Body of pancreas (tissue), 4 donors: ENCODE data around the gene AFF2. TPM values are rescaled to one million over a fixed set of nuclear protein-coding genes. Genes with fewer than 3 reads are reported as not detected.

ENCODE experiments used
- ATAC-seq: fragments of 150-250 bp; one replicate; pipeline ENCODE4 v1.9.1; 2016
- DNase-seq, 4 donors: peaks; one replicate each; pipeline ENCODE4 v3.0.0-alpha.2; 2019
- H3K27ac ChIP-seq, 4 donors: fragments of 200-600 bp; sonication (generic); 1 replicate in 3 of 4; 2 replicates in 1 of 4; pipeline versions ENCODE4 v1.5.1 to v1.6.1; 2016 to 2019; ENCODE audit warnings: mild to moderate bottlenecking in 1 of 4, mixed read lengths in 1 of 4, moderate library complexity in 1 of 4
- H3K27me3 ChIP-seq, 2 donors: fragments of 200-600 bp; sonication (generic); one replicate each; pipeline ENCODE4 v1.6.0; 2016; ENCODE audit warnings: mild to moderate bottlenecking in 1 of 2
- H3K36me3 ChIP-seq, 2 donors: fragments of 200-600 bp; sonication (generic); replicated peaks in 1 of 2; 2 replicates each; pipeline ENCODE4 v1.5.1; 2016; ENCODE audit warnings: low read depth in 2 of 2; ENCODE audit not compliant: insufficient read depth in 1 of 2
- H3K4me1 ChIP-seq: fragments of 200-600 bp; sonication (generic); one replicate; pipeline ENCODE4 v1.6.0; 2016
- H3K4me3 ChIP-seq, 2 donors: fragments of 200-600 bp; sonication (generic); 1 replicate in 1 of 2; 2 replicates in 1 of 2; pipeline ENCODE4 v1.5.1; 2016 to 2019
- H3K9me3 ChIP-seq, 3 donors: fragments of 200-600 bp; sonication (generic); 1 replicate in 2 of 3; 2 replicates in 1 of 3; pipeline ENCODE4 v1.5.1; 2016
- POLR2A ChIP-seq, 3 donors: fragments of 450-650 bp; IDR thresholded peaks; one replicate each; pipeline ENCODE4 v1.6.1; 2016; ENCODE audit warnings: antibody characterized with exemption in 3 of 3, mild to moderate bottlenecking in 2 of 3
- WGBS, 2 donors: methylation state at CpG; one replicate each; pipeline ENCODE4 v1.1.5; 2017; 5-methylcytosine and 5-hydroxymethylcytosine counted together
- intact Hi-C: fragments of 100-400 bp; cut with DNase I; formaldehyde crosslinking; loops from one replicate; pipeline ENCODE4 v1.15.1; 2023
- total RNA-seq, 2 donors: library from RNA; depleted of rRNA; stranded (reverse); fragments of >200 nt; gene quantifications; one replicate each; pipeline ENCODE4 v1.1.0, GENCODE V29; 2016
- TF ChIP-seq, protein P1 (sequence below), 7 experiments: fragments of 450-650 bp in 4 of 7; fragments of 200-600 bp in 3 of 7; sonication (generic) in 3 of 7; IDR thresholded peaks; one replicate each; pipeline ENCODE4 v1.5.1; 2016 to 2019; ENCODE audit warnings: antibody characterized with exemption in 7 of 7

Gene AFF2
- total RNA-seq, 2 donors from 2014 or later: 0.99 to 2.1 TPM

DNA sequence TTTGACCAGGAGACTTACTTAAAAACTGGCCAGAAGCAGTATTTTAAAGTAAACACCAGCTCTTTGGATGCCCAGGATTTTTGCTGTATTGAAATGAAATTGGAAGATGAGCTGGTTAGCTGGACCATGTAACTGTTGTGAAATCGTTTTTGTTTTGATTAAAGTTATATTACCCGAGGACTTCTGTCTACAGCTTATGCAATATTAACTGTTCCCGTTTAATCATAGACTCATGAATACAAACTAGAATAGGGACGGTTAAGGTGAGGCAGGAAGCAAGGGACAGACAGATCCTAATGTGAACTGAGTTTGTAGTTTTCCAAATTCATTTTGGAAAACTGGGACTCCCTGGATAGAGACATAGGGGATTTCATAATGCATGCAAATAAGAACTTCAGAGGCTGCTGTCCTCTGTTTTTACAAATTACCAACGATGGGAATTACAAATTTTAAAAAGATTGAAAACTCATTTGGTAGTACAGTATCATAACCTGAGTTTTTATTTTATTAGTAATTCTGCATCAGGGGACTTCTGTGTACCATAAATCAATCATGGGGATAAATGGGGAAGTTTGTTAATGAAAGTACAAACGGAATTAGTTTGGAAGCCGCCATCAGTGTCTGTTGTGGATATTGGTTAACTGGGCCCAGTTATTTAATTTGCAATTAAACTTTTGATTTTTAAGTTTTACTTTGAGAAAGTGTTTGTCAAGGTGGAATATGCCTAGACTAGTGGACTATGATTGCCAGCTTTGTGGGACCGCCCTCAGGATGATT, 304.4 kb downstream of the AFF2 start:
- Histone ChIP-seq H3K4me3 (no peak overlapping the region), H3K9me3 (no peaks in the 10 kb centered on the region), H3K36me3 (no peaks in the 10 kb centered on the region), H3K27ac (no peak overlapping the region), H3K27me3 (no peaks in the 10 kb centered on the region), H3K4me1 (no peaks in the 10 kb centered on the region)
- TF ChIP-seq, protein P1, sequence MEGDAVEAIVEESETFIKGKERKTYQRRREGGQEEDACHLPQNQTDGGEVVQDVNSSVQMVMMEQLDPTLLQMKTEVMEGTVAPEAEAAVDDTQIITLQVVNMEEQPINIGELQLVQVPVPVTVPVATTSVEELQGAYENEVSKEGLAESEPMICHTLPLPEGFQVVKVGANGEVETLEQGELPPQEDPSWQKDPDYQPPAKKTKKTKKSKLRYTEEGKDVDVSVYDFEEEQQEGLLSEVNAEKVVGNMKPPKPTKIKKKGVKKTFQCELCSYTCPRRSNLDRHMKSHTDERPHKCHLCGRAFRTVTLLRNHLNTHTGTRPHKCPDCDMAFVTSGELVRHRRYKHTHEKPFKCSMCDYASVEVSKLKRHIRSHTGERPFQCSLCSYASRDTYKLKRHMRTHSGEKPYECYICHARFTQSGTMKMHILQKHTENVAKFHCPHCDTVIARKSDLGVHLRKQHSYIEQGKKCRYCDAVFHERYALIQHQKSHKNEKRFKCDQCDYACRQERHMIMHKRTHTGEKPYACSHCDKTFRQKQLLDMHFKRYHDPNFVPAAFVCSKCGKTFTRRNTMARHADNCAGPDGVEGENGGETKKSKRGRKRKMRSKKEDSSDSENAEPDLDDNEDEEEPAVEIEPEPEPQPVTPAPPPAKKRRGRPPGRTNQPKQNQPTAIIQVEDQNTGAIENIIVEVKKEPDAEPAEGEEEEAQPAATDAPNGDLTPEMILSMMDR (IDR thresholded peaks at IDR 0.05): no peak
- no peak for TF ChIP-seq POLR2A (IDR thresholded peaks at IDR 0.05)
- intact Hi-C loops: no loop called here
- 32 to 44% methylated on average over 8 of the region's 8 CpGs for WGBS, 2 donors
- ATAC-seq (no peak), DNase-seq (no peak)

DNA sequence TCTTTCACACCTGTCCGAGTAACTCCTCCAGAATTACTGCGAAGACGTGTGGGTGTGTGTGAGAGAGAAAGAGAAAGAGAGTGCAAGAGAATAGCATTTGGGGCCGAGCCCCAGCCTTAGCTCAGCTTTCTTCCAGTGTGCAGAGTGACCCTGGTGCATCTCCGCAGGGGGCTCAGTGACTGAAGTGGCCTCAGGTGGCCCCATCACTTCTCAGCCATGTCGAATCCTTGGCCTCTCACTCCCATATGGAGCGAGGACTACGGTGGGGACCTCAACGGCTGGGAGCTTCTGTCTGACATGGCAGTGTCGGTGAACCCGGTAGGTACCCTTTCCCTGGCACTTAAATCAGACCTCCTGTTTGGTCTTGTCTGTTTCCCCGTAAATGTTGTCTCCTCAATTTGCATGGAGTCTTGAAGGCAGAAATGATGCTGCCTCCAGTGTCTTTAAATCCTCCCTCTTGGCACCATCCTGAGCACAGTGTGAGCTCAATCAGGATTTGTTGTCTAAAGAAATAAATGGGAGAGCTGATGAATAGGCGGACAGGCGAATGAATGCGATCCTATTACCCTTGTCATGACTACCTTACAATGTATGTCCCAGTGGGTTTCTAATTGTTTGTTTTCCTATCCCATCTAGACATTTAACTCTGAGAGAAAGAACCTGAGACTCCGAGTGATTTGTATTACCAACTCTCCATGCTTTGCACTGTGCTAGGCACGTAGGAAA, 305.9 kb downstream of the AFF2 start:
- no peaks in the 10 kb centered on the region for H3K4me1 ChIP-seq
- intact Hi-C loops: no loop called here
- H3K4me3 ChIP-seq: no peak overlapping the region
- H3K27me3 ChIP-seq: no peaks in the 10 kb centered on the region
- H3K36me3 ChIP-seq: no peaks in the 10 kb centered on the region
- ATAC-seq (no peak), DNase-seq (no peak)
- WGBS, 2 donors: 65 to 76% methylated on average over 9 to 15 of the region's 17 CpGs
- no peak overlapping the region for H3K27ac ChIP-seq
- no peak for TF ChIP-seq POLR2A (IDR thresholded peaks at IDR 0.05)
- TF ChIP-seq, protein P1 (IDR thresholded peaks at IDR 0.05): no peak
- no peaks in the 10 kb centered on the region for H3K9me3 ChIP-seq

DNA sequence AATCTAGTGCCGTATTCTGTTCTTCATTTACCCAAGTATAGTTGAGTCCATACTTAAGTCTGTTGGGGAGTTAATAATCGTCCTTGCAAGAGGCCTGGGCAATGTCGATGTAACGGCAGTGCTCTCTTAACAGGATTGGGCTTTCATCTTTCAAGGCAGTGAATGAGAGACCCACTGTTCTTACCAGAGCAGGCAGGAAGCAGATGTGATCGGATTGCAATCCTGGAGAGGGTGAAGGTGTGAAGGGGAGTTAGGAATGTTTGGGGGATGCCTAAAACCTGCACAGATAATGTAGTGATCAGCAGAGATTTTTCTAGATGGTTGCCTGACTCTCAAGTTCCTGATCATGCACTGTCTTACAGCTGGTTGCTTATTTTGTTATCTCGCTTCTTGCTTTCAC, 308.4 kb downstream of the AFF2 start:
- 43 to 64% methylated on average over 6 of the region's 6 CpGs for WGBS, 2 donors

DNA sequence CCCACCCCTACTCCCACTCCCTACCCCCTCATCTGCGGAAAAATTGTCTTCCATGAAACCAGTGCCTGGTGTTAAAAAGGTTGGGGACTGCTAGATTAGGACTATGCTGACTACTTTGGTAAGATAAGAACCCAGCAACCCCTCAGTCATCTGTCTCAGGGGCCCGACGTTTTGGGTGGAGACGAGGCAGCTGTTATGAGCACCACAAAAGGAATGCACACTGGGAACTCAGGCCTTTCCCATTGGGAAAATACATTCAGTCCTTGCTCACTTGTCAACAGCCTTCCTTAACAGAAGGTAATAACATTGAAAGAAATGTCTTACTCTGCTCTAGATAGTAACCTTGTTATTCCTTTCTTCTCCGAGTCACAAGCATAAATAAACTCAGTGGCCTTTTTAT, 310.8 kb downstream of the AFF2 start:
- Histone ChIP-seq H3K36me3 (no peaks in the 10 kb centered on the region), H3K27ac (no peak overlapping the region), H3K4me3 (no peak overlapping the region), H3K4me1 (no peaks in the 10 kb centered on the region), H3K9me3 (no peaks in the 10 kb centered on the region), H3K27me3 (no peaks in the 10 kb centered on the region)
- WGBS, 2 donors: 43 to 48% methylated on average over 2 to 4 of the region's 5 CpGs
- TF ChIP-seq, protein P1 (IDR thresholded peaks at IDR 0.05): no peak
- no peak for TF ChIP-seq POLR2A (IDR thresholded peaks at IDR 0.05)
- no peak for DNase-seq
- intact Hi-C loops: no loop called here
- no peak for ATAC-seq

More for the DNA sequence above, 308.4 kb downstream of the AFF2 start:
- intact Hi-C loops: no loop called here
- no peak for TF ChIP-seq POLR2A (IDR thresholded peaks at IDR 0.05)
- TF ChIP-seq, protein P1 (IDR thresholded peaks at IDR 0.05): no peak
- H3K27ac ChIP-seq: no peak overlapping the region
- DNase-seq (no peak), ATAC-seq (no peak)
- H3K36me3 ChIP-seq: no peaks in the 10 kb centered on the region
- H3K27me3 ChIP-seq: no peaks in the 10 kb centered on the region
- H3K9me3 ChIP-seq: no peaks in the 10 kb centered on the region
- H3K4me1 ChIP-seq: no peaks in the 10 kb centered on the region
- no peak overlapping the region for H3K4me3 ChIP-seq
